IMR-90 (cell line): ENCODE data around the gene KMT2E.

Experiments
- CEBPB ChIP-seq: IDR thresholded peaks from 2 replicates; pipeline ENCODE4 v1.6.1; 2012; ENCODE audit warnings: low read depth, low read length, improper control_type of control experiment
- CHD1 ChIP-seq: IDR thresholded peaks from 2 replicates; pipeline ENCODE4 v1.6.1; 2012; ENCODE audit warnings: low read depth, low read length, improper control_type of control experiment
- MXI1 ChIP-seq: IDR thresholded peaks from 2 replicates; pipeline ENCODE4 v1.6.1; 2012; ENCODE audit warnings: low read depth, mild to moderate bottlenecking, low read length, moderate library complexity, borderline replicate concordance
- NFE2L2 ChIP-seq: fragments of 150-350 bp; IDR thresholded peaks from 2 replicates; pipeline ENCODE4 v1.6.1; 2016; ENCODE audit warnings: low read depth, mild to moderate bottlenecking, low read length
- POLR2A ChIP-seq: IDR thresholded peaks from 2 replicates; pipeline ENCODE4 v1.6.1; 2012; ENCODE audit warnings: mild to moderate bottlenecking, low read depth, low read length
- RAD21 ChIP-seq: IDR thresholded peaks from 2 replicates; pipeline ENCODE4 v1.6.1; 2012; ENCODE audit warnings: low read length, improper control_type of control experiment
- RCOR1 ChIP-seq: IDR thresholded peaks from 2 replicates; pipeline ENCODE4 v1.6.1; 2012; ENCODE audit warnings: mild to moderate bottlenecking, low read length, improper control_type of control experiment; ENCODE audit not compliant: insufficient replicate concordance
- RFX5 ChIP-seq: IDR thresholded peaks from 2 replicates; pipeline ENCODE4 v1.8.0; 2012; ENCODE audit warnings: low read depth, mild to moderate bottlenecking, low read length, moderate library complexity
- TF ChIP-seq, protein P1 (sequence below): fragments of 150-350 bp; IDR thresholded peaks from 2 replicates; pipeline ENCODE4 v1.6.1; 2016; ENCODE audit warnings: low read depth, mild to moderate bottlenecking, low read length, moderate library complexity, borderline replicate concordance
- TF ChIP-seq, protein P2 (sequence below): conservative IDR thresholded peaks from 2 replicates; pipeline ENCODE4 v1.5.1; 2012; ENCODE audit warnings: mild to moderate bottlenecking, low read depth, low read length, improper control_type of control experiment

DNA sequence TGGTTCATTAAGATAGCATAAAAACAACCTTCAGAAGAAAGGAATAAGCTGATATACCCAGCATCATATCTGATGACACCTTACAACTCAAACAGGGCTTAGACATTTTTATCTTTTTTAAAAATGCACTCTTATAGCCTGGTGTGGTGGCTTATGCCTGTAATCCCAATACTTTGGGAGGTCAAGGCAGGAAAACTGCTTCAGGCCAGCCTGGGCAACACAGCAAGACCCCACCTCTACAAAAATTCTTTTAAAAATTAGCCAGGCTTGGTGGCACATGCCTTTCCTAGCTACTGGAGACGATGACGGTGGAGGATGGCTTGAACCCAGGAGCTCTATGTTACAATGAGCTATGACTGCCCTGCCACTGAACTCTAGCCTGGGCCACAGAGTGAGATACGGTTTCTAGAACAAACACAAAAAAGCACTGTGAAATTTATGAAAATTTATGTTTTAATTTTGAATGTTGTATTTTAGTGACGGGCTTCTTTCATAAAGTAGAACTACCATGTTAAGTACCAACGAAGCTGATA is 12.3 kb upstream of the KMT2E start:
- TF ChIP-seq, protein P1, sequence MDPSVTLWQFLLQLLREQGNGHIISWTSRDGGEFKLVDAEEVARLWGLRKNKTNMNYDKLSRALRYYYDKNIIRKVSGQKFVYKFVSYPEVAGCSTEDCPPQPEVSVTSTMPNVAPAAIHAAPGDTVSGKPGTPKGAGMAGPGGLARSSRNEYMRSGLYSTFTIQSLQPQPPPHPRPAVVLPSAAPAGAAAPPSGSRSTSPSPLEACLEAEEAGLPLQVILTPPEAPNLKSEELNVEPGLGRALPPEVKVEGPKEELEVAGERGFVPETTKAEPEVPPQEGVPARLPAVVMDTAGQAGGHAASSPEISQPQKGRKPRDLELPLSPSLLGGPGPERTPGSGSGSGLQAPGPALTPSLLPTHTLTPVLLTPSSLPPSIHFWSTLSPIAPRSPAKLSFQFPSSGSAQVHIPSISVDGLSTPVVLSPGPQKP: no peak
- TF ChIP-seq, protein P2, sequence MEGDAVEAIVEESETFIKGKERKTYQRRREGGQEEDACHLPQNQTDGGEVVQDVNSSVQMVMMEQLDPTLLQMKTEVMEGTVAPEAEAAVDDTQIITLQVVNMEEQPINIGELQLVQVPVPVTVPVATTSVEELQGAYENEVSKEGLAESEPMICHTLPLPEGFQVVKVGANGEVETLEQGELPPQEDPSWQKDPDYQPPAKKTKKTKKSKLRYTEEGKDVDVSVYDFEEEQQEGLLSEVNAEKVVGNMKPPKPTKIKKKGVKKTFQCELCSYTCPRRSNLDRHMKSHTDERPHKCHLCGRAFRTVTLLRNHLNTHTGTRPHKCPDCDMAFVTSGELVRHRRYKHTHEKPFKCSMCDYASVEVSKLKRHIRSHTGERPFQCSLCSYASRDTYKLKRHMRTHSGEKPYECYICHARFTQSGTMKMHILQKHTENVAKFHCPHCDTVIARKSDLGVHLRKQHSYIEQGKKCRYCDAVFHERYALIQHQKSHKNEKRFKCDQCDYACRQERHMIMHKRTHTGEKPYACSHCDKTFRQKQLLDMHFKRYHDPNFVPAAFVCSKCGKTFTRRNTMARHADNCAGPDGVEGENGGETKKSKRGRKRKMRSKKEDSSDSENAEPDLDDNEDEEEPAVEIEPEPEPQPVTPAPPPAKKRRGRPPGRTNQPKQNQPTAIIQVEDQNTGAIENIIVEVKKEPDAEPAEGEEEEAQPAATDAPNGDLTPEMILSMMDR: no peak
- no peak for TF ChIP-seq RAD21
- no peak for TF ChIP-seq CHD1
- TF ChIP-seq NFE2L2: no peak
- TF ChIP-seq MXI1: no peak
- TF ChIP-seq RFX5: no peak
- no peak for TF ChIP-seq POLR2A
- no peak for TF ChIP-seq CEBPB
- TF ChIP-seq RCOR1: no peak
